ENCODE results near the gene CDH4. TPM values are rescaled to one million over a fixed set of nuclear protein-coding genes. Genes with fewer than 3 reads are reported as not detected.

CDH4 gene
- total and polyA plus RNA-seq, 2 donors (not counting 3 experiments of a cell fraction or from before 2014, with no cell fraction given), result 0.17 to 0.51 TPM

- Histone ChIP-seq H4K20me1 (replicated peaks; ENCODE audit: control insufficient read depth, extremely low read depth, insufficient read depth, low read length) (no peaks in the 10 kb centered on the region), H3K9me1 (replicated peaks; ENCODE audit: control insufficient read depth, extremely low read depth, insufficient read depth, low read length) (no peaks in the 10 kb centered on the region), H3K9me3 (replicated peaks; ENCODE audit: control insufficient read depth, insufficient read depth, low read length) (peaks cover 8% of the 10 kb centered on the region), H3K27me3 (ENCODE audit: control insufficient read depth in 2 of 2, insufficient read depth in 2 of 2, low read length in 2 of 2) (no peaks in the 10 kb centered on the region), H3K27ac (ENCODE audit: insufficient read depth, low read depth, low read length) (no peak overlapping the region), H3K9ac (replicated peaks; ENCODE audit: extremely low read depth, insufficient read depth, low read length) (no peak overlapping the region), H2AFZ (ENCODE audit: low read depth, low read length) (no peak overlapping the region), H3K4me3 (replicated peaks in 1 of 3; ENCODE audit: insufficient read depth in 1 of 3, low read depth in 1 of 3, low read length in 3 of 3) (no peak overlapping the region), H3K4me1 (ENCODE audit: control insufficient read depth, extremely low read depth, insufficient read depth, low read length) (no peaks in the 10 kb centered on the region), H3K36me3 (ENCODE audit: control insufficient read depth in 2 of 2, extremely low read depth in 1 of 2, insufficient read depth in 2 of 2, low read length in 2 of 2) (no peaks in the 10 kb centered on the region), H3K79me2 (ENCODE audit: control insufficient read depth, insufficient read depth, low read length) (no peaks in the 10 kb centered on the region), H3K4me2 (ENCODE audit: insufficient read depth, low read length) (no peak overlapping the region)
- CTCF ChIA-PET, result no interaction called here
- DNase-seq (ENCODE audit: low read depth, low spot score), result no peak
- POLR2A ChIA-PET, result no interaction called here
- FAIRE-seq, result no peak
- BruUV-seq (replicated peaks), result no TSS peak
- TF ChIP-seq JUN (IDR thresholded peaks at IDR 0.05; ENCODE audit: borderline replicate concordance, insufficient read depth, insufficient read length, low read depth), result no peak
- no peak for TF ChIP-seq CTCF (IDR thresholded peaks at IDR 0.05; ENCODE audit: extremely low read depth in 1 of 2, insufficient read depth in 1 of 2, low read depth in 1 of 2, low read length in 2 of 2)
- no peak for TF ChIP-seq MYC (IDR thresholded peaks at IDR 0.05; ENCODE audit: low read depth, low read length)
- no peak for TF ChIP-seq EZH2 (IDR thresholded peaks at IDR 0.05; ENCODE audit: borderline replicate concordance, low read depth, low read length, severe bottlenecking)
- TF ChIP-seq POLR2A (IDR thresholded peaks at IDR 0.05; ENCODE audit: low read depth, low read length), result no peak
- TF ChIP-seq POLR2AphosphoS5 (IDR thresholded peaks at IDR 0.05; ENCODE audit: insufficient read depth, low read depth, low read length), result no peak
- TF ChIP-seq GATA2 (IDR thresholded peaks at IDR 0.05; ENCODE audit: insufficient read depth, insufficient read length, low read depth, low read length), result no peak
- no peak for TF ChIP-seq FOS (IDR thresholded peaks at IDR 0.05; ENCODE audit: borderline replicate concordance, insufficient read depth, low read length)
- no peak for TF ChIP-seq MAX (IDR thresholded peaks at IDR 0.05; ENCODE audit: insufficient read depth, insufficient read length)
- intact Hi-C loops (cut with micrococcal nuclease) (no loop called here), dilution Hi-C loops (cut with MboI; ENCODE audit: extremely low pct_ligation_motif_present, low sequenced_read_pairs) (no loop called here)
Measured at GRCh38 chr20:61646986-61647385, 394.9 kb downstream of the CDH4 start.

Data from endothelial cell of umbilical vein (primary cell).